Measurements from ENCODE around the gene PLCB4. TPM values are rescaled to one million over a fixed set of nuclear protein-coding genes. Genes with fewer than 3 reads are reported as not detected.

The PLCB4 gene
- total and polyA plus RNA-seq, 2 donors (not counting 1 experiment from before 2014, with no cell fraction given), result 7.3 to 13.7 TPM

GRCh38 chr20:9021699-9022098 is 47.2 kb upstream of the PLCB4 start:
- Histone ChIP-seq H3K4me2 (ENCODE audit: extremely low read depth, insufficient read depth, low read length) (no peak overlapping the region), H3K27me3 (ENCODE audit: control insufficient read depth, insufficient read depth, low read length) (no peaks in the 10 kb centered on the region), H2AFZ (ENCODE audit: low read length) (no peak overlapping the region), H3K36me3 (ENCODE audit: control insufficient read depth, insufficient read depth, low read length) (no peaks in the 10 kb centered on the region), H3K9ac (ENCODE audit: insufficient read depth, low read length) (no peak overlapping the region), H3K9me3 (ENCODE audit: control insufficient read depth, insufficient read depth, low read depth, low read length) (no peaks in the 10 kb centered on the region), H3K4me1 (ENCODE audit: control insufficient read depth, extremely low read depth, insufficient read depth, low read length) (peaks cover 2% of the 10 kb centered on the region), H3K79me2 (ENCODE audit: control insufficient read depth, insufficient read depth, low read length) (no peaks in the 10 kb centered on the region), H4K20me1 (ENCODE audit: control insufficient read depth, extremely low read depth, insufficient read depth, low read length) (no peaks in the 10 kb centered on the region), H3K4me3 (replicated peaks in 1 of 4; ENCODE audit: control extremely low read depth in 1 of 4, insufficient read depth in 1 of 4, low read depth in 3 of 4, low read length in 4 of 4) (no peak overlapping the region), H3K27ac (ENCODE audit: insufficient read depth, low read length) (no peak overlapping the region)
- peak in 1 of 2 donors; percentile 21 for DNase-seq (ENCODE audit: low read depth in 2 of 2)
- TF ChIP-seq CTCF (conservative IDR thresholded peaks at IDR 0.05 in 1 of 2, IDR thresholded peaks at IDR 0.05 in 1 of 2; ENCODE audit: low read depth in 1 of 2, low read length in 2 of 2) (no peak), EZH2 (IDR thresholded peaks at IDR 0.05; ENCODE audit: low read length, missing control alignments) (no peak)

GRCh38 chr20:9022376-9022775 is 46.5 kb upstream of the PLCB4 start:
- no peak for DNase-seq (ENCODE audit: low read depth in 2 of 2)
- Histone ChIP-seq H3K79me2 (ENCODE audit: control insufficient read depth, insufficient read depth, low read length) (no peaks in the 10 kb centered on the region), H3K9me3 (ENCODE audit: control insufficient read depth, insufficient read depth, low read depth, low read length) (no peaks in the 10 kb centered on the region), H3K27ac (ENCODE audit: insufficient read depth, low read length) (no peak overlapping the region), H4K20me1 (ENCODE audit: control insufficient read depth, extremely low read depth, insufficient read depth, low read length) (no peaks in the 10 kb centered on the region), H3K36me3 (ENCODE audit: control insufficient read depth, insufficient read depth, low read length) (no peaks in the 10 kb centered on the region), H3K4me1 (ENCODE audit: control insufficient read depth, extremely low read depth, insufficient read depth, low read length) (no peaks in the 10 kb centered on the region), H2AFZ (ENCODE audit: low read length) (no peak overlapping the region), H3K4me3 (replicated peaks in 1 of 4; ENCODE audit: control extremely low read depth in 1 of 4, insufficient read depth in 1 of 4, low read depth in 3 of 4, low read length in 4 of 4) (no peak overlapping the region), H3K27me3 (ENCODE audit: control insufficient read depth, insufficient read depth, low read length) (no peaks in the 10 kb centered on the region), H3K4me2 (ENCODE audit: extremely low read depth, insufficient read depth, low read length) (no peak overlapping the region), H3K9ac (ENCODE audit: insufficient read depth, low read length) (no peak overlapping the region)
- TF ChIP-seq CTCF (conservative IDR thresholded peaks at IDR 0.05 in 1 of 2, IDR thresholded peaks at IDR 0.05 in 1 of 2; ENCODE audit: low read depth in 1 of 2, low read length in 2 of 2), result no peak
- no peak for TF ChIP-seq EZH2 (IDR thresholded peaks at IDR 0.05; ENCODE audit: low read length, missing control alignments)

- no peak overlapping the region for H3K9ac ChIP-seq (ENCODE audit: insufficient read depth, low read length)
- H4K20me1 ChIP-seq (ENCODE audit: control insufficient read depth, extremely low read depth, insufficient read depth, low read length), result no peaks in the 10 kb centered on the region
- no peak overlapping the region for H3K27ac ChIP-seq (ENCODE audit: insufficient read depth, low read length)
- no peak overlapping the region for H3K4me3 ChIP-seq (replicated peaks in 1 of 4; ENCODE audit: control extremely low read depth in 1 of 4, insufficient read depth in 1 of 4, low read depth in 3 of 4, low read length in 4 of 4)
- H3K36me3 ChIP-seq (ENCODE audit: control insufficient read depth, insufficient read depth, low read length), result no peaks in the 10 kb centered on the region
- no peak for TF ChIP-seq CTCF (conservative IDR thresholded peaks at IDR 0.05 in 1 of 2, IDR thresholded peaks at IDR 0.05 in 1 of 2; ENCODE audit: low read depth in 1 of 2, low read length in 2 of 2)
- no peak for TF ChIP-seq EZH2 (IDR thresholded peaks at IDR 0.05; ENCODE audit: low read length, missing control alignments)
- H2AFZ ChIP-seq (ENCODE audit: low read length), result no peak overlapping the region
- H3K79me2 ChIP-seq (ENCODE audit: control insufficient read depth, insufficient read depth, low read length), result no peaks in the 10 kb centered on the region
- no peak overlapping the region for H3K4me2 ChIP-seq (ENCODE audit: extremely low read depth, insufficient read depth, low read length)
- no peaks in the 10 kb centered on the region for H3K27me3 ChIP-seq (ENCODE audit: control insufficient read depth, insufficient read depth, low read length)
- H3K9me3 ChIP-seq (ENCODE audit: control insufficient read depth, insufficient read depth, low read depth, low read length), result no peaks in the 10 kb centered on the region
- DNase-seq (ENCODE audit: low read depth in 2 of 2), result no peak
- peaks cover 4% of the 10 kb centered on the region for H3K4me1 ChIP-seq (ENCODE audit: control insufficient read depth, extremely low read depth, insufficient read depth, low read length)
These were observed 44.3 kb upstream of the PLCB4 start for GRCh38 chr20:9024606-9025005.

Measured in fibroblast of lung (primary cell).